Ovary (tissue), 9 donors: ENCODE data around the gene PHYH. TPM values are rescaled to one million over a fixed set of nuclear protein-coding genes. Genes with fewer than 3 reads are reported as not detected.
"Not testable (repeated sequence)": the region's sequence is repeated elsewhere in the genome, so short reads cannot be mapped to it uniquely, and the experiment has no call there.

ENCODE experiments used
- DNase-seq, 5 donors: peaks; one replicate each; pipeline ENCODE4 v3.0.0-alpha.2; 2019 to 2020
- H3K27ac ChIP-seq, 2 donors: fragments of 200-600 bp; one replicate each; pipeline versions ENCODE4 v1.5.1 to v1.8.0; 2019 to 2022
- H3K27me3 ChIP-seq: fragments of 200-600 bp; one replicate; pipeline ENCODE4 v1.8.0; 2022
- H3K36me3 ChIP-seq: fragments of 200-600 bp; sonication (generic); one replicate; pipeline ENCODE4 v1.5.1; 2019
- H3K4me1 ChIP-seq: one replicate; pipeline ENCODE4 v1.8.1; 2013; ENCODE audit warnings: mild to moderate bottlenecking, moderate library complexity; ENCODE audit not compliant: insufficient read depth
- H3K4me3 ChIP-seq: fragments of 200-600 bp; sonication (generic); one replicate; pipeline ENCODE4 v1.5.1; 2017
- H3K9me3 ChIP-seq, 2 donors: fragments of 200-600 bp in 1 of 2; sonication (generic) in 1 of 2; one replicate each; pipeline versions ENCODE4 v1.5.1 to v1.8.1; 2013 to 2019; ENCODE audit warnings: mild to moderate bottlenecking in 1 of 2, moderate library complexity in 1 of 2
- EP300 ChIP-seq: sonication (generic); formaldehyde crosslinking; IDR thresholded peaks from one replicate; pipeline ENCODE4 v1.6.1; 2017; ENCODE audit warnings: antibody characterized with exemption
- POLR2A ChIP-seq: fragments of 450-650 bp; IDR thresholded peaks from one replicate; pipeline ENCODE4 v1.6.1; 2017; ENCODE audit warnings: antibody characterized with exemption, mild to moderate bottlenecking, moderate library complexity
- WGBS, 3 donors: extraction: QIAGEN DNeasy Blood & Tissue Kit in 1 of 3; methylation state at CpG; one replicate each; pipeline versions ENCODE4 v1.1.5 to v1.1.7; 2013 to 2017; 5-methylcytosine and 5-hydroxymethylcytosine counted together
- intact Hi-C, 4 donors: fragments of 100-400 bp; cut with DNase I; formaldehyde crosslinking; loops; one replicate each; pipeline versions ENCODE4 v1.11.0 to v1.15.1; 2022 to 2023
- polyA plus RNA-seq, 2 donors: library from polyadenylated mRNA; stranded (reverse); fragments of 200-250 nt in 1 of 2; fragments of 350-450 nt in 1 of 2; fragmentation: Illumina TruSeq in 1 of 2; extraction: RNeasy Lipid Tissue Mini Kit (QIAGEN cat#74804) in 1 of 2; gene quantifications; one replicate each; pipeline ENCODE4 v1.2.3, GENCODE V29; 2013 to 2014
- total RNA-seq, 7 donors: library from RNA; depleted of rRNA in 2 of 7; stranded (reverse); fragments of >200 nt in 2 of 7; fragmentation: NEBNext Ultra II Directional in 3 of 7; extraction: Animal tissue kit (Norgen Biotek cat#: 25700) in 3 of 7; gene quantifications; one replicate each; pipeline versions ENCODE4 v1.1.0 to v1.2.4, GENCODE V29; 2016 to 2023
- TF ChIP-seq, protein P1 (sequence below), 3 donors: fragments of 450-650 bp in 2 of 3; fragments of 200-600 bp in 1 of 3; IDR thresholded peaks; one replicate each; pipeline versions ENCODE4 v1.5.1 to v1.8.0; 2016 to 2022; ENCODE audit warnings: antibody characterized with exemption in 3 of 3, mild to moderate bottlenecking in 1 of 3
- donor health status: DM: no; HTN: no; CAD: no; lungs with moderate emphysema.
- donor health status: DM: no; HTN: no; CAD: no.
- donor health status: Bipolar disorder and iron deficiency.
- donor health status: DM: yes; HTN: yes; CAD: no.
- donor health status: DM: no; HTN: no; CAD: no.
- donor health status: DM: yes; HTN: yes; CAD: no.

The PHYH gene
- total and polyA plus RNA-seq, 9 donors = 20.0 to 49.7 (median 39.7) TPM

DNA sequence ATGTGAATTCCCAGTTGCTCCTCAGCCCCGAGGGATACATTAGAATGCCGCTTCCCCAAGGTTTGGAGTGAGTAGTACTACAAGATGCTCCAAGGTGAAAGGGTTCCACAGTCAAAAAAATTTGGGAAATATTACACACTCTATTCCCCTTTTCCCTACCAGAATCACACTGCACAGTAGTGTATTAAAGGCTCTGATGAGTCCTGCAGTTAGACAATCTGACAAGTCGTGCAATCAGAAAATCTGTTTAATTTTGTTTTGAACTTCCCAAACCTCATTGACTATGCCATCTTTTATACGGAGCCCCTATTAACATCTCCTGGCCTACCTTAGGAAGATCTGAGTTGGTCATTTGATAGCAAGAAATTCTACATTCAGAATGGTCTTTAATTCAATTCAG is 52.1 kb downstream of the PHYH start:
- DNase-seq = no peak
- H3K36me3 ChIP-seq = no peaks in the 10 kb centered on the region
- no peaks in the 10 kb centered on the region for H3K27me3 ChIP-seq
- H3K27ac ChIP-seq = no peak overlapping the region
- no peaks in the 10 kb centered on the region for H3K4me1 ChIP-seq
- TF ChIP-seq EP300 (no peak), POLR2A (no peak)
- TF ChIP-seq, protein P1, sequence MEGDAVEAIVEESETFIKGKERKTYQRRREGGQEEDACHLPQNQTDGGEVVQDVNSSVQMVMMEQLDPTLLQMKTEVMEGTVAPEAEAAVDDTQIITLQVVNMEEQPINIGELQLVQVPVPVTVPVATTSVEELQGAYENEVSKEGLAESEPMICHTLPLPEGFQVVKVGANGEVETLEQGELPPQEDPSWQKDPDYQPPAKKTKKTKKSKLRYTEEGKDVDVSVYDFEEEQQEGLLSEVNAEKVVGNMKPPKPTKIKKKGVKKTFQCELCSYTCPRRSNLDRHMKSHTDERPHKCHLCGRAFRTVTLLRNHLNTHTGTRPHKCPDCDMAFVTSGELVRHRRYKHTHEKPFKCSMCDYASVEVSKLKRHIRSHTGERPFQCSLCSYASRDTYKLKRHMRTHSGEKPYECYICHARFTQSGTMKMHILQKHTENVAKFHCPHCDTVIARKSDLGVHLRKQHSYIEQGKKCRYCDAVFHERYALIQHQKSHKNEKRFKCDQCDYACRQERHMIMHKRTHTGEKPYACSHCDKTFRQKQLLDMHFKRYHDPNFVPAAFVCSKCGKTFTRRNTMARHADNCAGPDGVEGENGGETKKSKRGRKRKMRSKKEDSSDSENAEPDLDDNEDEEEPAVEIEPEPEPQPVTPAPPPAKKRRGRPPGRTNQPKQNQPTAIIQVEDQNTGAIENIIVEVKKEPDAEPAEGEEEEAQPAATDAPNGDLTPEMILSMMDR (IDR thresholded peaks at IDR 0.05) = no peak
- H3K4me3 ChIP-seq = no peak overlapping the region
- WGBS, 3 donors = 90 to 95% (median 91%) methylated on average over 4 of the region's 4 CpGs
- no peaks in the 10 kb centered on the region for H3K9me3 ChIP-seq
- intact Hi-C loops = no loop called here

DNA sequence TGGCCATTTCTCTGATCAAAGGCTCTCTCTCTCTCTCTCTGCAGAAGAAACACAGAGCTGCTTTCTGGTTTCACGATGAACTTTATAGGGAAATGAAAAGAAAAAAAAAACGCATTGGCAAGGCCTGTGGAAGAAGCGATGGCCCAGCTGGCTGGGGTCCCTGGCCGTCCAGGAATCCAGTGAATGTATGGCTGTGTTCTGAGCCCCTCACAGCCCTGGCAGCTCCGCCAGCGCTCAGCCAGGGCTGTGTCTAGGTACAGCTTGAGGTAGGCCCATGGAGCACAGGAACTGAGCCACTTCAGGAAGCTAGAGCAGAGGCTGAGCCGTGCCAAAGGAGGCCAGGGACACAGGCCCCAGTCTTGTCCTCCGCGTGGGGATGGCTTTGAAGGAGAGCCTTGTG is 52.6 kb downstream of the PHYH start:
- TF ChIP-seq EP300 (no peak), POLR2A (no peak)
- TF ChIP-seq, protein P1 (IDR thresholded peaks at IDR 0.05) = no peak
- Histone ChIP-seq H3K36me3 (no peaks in the 10 kb centered on the region), H3K27ac (no peak overlapping the region), H3K4me1 (no peaks in the 10 kb centered on the region), H3K4me3 (no peak overlapping the region), H3K27me3 (no peaks in the 10 kb centered on the region), H3K9me3 (no peaks in the 10 kb centered on the region)
- no peak for DNase-seq
- WGBS, 3 donors = 74 to 80% (median 76%) methylated on average over 9 of the region's 9 CpGs
- intact Hi-C loops = no loop called here

DNA sequence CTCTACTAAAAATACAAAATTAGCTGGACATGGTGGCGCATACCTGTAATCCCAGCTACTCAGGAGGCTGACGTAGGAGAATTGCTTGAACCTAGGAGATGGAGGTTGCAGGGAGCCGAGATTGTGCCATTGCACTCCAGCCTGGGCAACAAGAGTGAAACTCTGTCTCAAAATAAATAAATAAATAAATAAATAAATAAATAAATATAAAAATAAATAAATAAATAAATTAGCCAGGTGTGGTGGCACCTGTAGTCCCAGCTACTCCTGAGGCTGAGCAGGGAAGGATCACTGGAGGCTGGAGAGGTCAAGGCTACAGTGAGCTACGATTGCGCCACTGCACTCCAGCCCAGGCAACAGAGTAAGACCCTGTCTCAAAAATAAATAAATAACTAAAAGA is 57.6 kb downstream of the PHYH start:
- WGBS, 3 donors = 92 to 94% (median 93%) methylated on average over 5 of the region's 5 CpGs
- H3K9me3 ChIP-seq, DNase-seq, H3K27ac ChIP-seq, H3K36me3 ChIP-seq, H3K27me3 ChIP-seq, intact Hi-C loops, H3K4me1 ChIP-seq, H3K4me3 ChIP-seq: not testable (repeated sequence)

DNA sequence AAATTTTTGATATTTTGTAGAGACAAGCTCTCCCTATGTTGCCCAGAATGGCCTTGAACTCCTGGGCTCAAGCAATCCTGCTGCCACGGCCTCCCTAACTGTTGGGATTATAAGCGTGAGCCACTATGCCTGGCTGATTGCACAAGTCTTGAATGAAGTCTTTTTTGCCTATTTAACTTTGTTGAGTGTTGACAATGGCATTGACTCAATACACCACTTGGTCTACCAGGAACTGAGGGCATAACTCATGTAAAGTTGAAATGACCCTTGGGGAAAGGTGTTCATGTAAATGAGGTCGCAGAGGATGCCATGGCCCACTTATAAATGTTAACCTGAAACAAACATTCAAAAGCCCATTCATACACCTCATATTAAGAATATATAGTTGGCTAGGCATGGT is 58.3 kb downstream of the PHYH start:
- no peak for DNase-seq
- WGBS, 3 donors = 85 to 91% (median 89%) methylated on average over 3 of the region's 3 CpGs

DNA sequence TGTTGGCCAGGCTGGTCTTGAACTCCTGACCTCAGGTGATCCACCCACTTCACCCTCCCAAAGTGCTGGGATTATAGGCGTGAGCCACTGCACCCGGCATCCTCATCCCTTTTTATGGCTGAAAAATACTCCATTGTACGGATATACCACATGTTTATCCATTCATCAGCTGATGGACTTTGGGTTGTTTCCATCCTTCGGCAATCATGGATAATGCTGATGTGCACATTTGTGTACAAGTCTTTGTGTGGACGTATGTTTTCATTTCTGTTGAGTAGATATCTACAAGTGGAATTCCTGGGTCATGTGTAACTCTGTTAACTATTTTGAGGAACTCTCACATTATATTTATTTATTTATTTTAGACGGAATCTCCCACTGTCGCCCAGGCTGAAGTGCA is 59.9 kb downstream of the PHYH start:
- Histone ChIP-seq H3K27me3 (no peaks in the 10 kb centered on the region), H3K36me3 (no peaks in the 10 kb centered on the region), H3K4me1 (no peaks in the 10 kb centered on the region), H3K27ac (no peak overlapping the region), H3K9me3 (no peaks in the 10 kb centered on the region), H3K4me3 (no peak overlapping the region)
- TF ChIP-seq, protein P1 (IDR thresholded peaks at IDR 0.05) = no peak
- TF ChIP-seq EP300 = no peak
- TF ChIP-seq POLR2A = no peak
- DNase-seq = no peak
- WGBS, 3 donors = 78 to 83% (median 81%) methylated on average over 7 of the region's 7 CpGs
- intact Hi-C loops = no loop called here

More for the DNA sequence above, 58.3 kb downstream of the PHYH start:
- no peak overlapping the region for H3K27ac ChIP-seq
- TF ChIP-seq EP300 (no peak), POLR2A (no peak)
- TF ChIP-seq, protein P1 (IDR thresholded peaks at IDR 0.05) = no peak
- H3K27me3 ChIP-seq = no peaks in the 10 kb centered on the region
- no peaks in the 10 kb centered on the region for H3K36me3 ChIP-seq
- intact Hi-C loops = no loop called here
- no peak overlapping the region for H3K4me3 ChIP-seq
- no peaks in the 10 kb centered on the region for H3K4me1 ChIP-seq
- H3K9me3 ChIP-seq = no peaks in the 10 kb centered on the region
